HepG2 (cell line): Measurements from ENCODE around the gene RIPOR3. TPM values are rescaled to one million over a fixed set of nuclear protein-coding genes. Genes with fewer than 3 reads are reported as not detected.

Experiments used
- ARID3A ChIP-seq: IDR thresholded peaks from 2 replicates; pipeline ENCODE4 v1.6.1; 2012; ENCODE audit warnings: low read depth, low read length, improper control_type of control experiment
- ARID4A ChIP-seq: sonication (generic); formaldehyde crosslinking; IDR thresholded peaks from 2 replicates; pipeline ENCODE4 v1.5.0; 2020; ENCODE audit warnings: mild to moderate bottlenecking, missing genetic modification reagents, borderline replicate concordance
- ZNF512B ChIP-seq: sonication (generic); formaldehyde crosslinking; IDR thresholded peaks from 2 replicates; pipeline ENCODE4 v1.5.1; 2020; ENCODE audit warnings: missing genetic modification reagents, mild to moderate bottlenecking, borderline replicate concordance
- polyA plus RNA-seq, 8 experiments: library from polyadenylated mRNA; depleted of rRNA in 3 of 8; stranded (reverse) in 7 of 8; unstranded in 1 of 8; fragments of >200 nt; fragmentation: Illumina TruSeq in 4 of 8; extraction: Trizol in 4 of 8; gene quantifications; 2 replicates each; pipeline versions ENCODE4 v1.2.1 to v1.2.3, GENCODE V29; 2011 to 2016; ENCODE audit warnings: low read depth in 4 of 8, missing spikeins in 1 of 8, mixed read lengths in 1 of 8; ENCODE audit not compliant: insufficient read depth in 1 of 8
- total RNA-seq, 5 experiments: library from RNA; depleted of rRNA; stranded (reverse); fragments of >200 nt; fragmentation: Illumina TruSeq; extraction: Trizol; gene quantifications; 2 replicates each; pipeline ENCODE4 v1.2.3, GENCODE V29; 2016; ENCODE audit warnings: low read depth in 1 of 5

The RIPOR3 gene
- total and polyA plus RNA-seq, 2 of the 13 experiments (the other 11 are each of a cell fraction or from before 2014, with no cell fraction given): 0.18 TPM; not detected in 1

- TF ChIP-seq ARID3A (no peak), ARID4A (CRISPR knock-in tag) (peak; percentile 23; the same call in 1 of the 2 replicates), ZNF512B (no peak)
Measured at GRCh38 chr20:50580016-50580747, 111.2 kb downstream of the RIPOR3 start (continued).
